22Rv1 (cell line): ENCODE data around the gene SREBF2.

Experiments used
- CTCF ChIP-seq: fragments of 450-650 bp; IDR thresholded peaks from 2 replicates; pipeline ENCODE4 v1.5.1; 2017; ENCODE audit warnings: mild to moderate bottlenecking
- ZFX ChIP-seq: fragments of 450-650 bp; IDR thresholded peaks from 2 replicates; pipeline ENCODE4 v1.6.1; 2017; ENCODE audit warnings: antibody characterized with exemption, borderline replicate concordance

- TF ChIP-seq CTCF (no peak), ZFX (no peak)
These were observed 52.2 kb downstream of the SREBF2 start for GRCh38 chr22:41885116-41885515.
